T-cell (primary cell): ENCODE results near the gene CDH22. TPM values are rescaled to one million over a fixed set of nuclear protein-coding genes. Genes with fewer than 3 reads are reported as not detected.
A peak's percentile ranks its signal among the peaks of the same experiment; 100 is the strongest.

Experiments used
- ATAC-seq, 4 experiments: fragments of 200-7000 bp in 3 of 4; fragments of 150-1000 bp in 1 of 4; cut with Tn5 transposase; replicated peaks in 1 of 4; 1 replicate in 3 of 4; 2 replicates in 1 of 4; pipeline ENCODE4 v1.10.0; 2021; ENCODE audit warnings: moderate library complexity in 3 of 4, mild to moderate bottlenecking in 2 of 4, moderate number of reproducible peaks in 1 of 4
- CTCF ChIA-PET, 2 donors: fragments of 300-600 bp; sonication (Branson Sonifier 250); formaldehyde crosslinking; loops; one replicate each; lab custom pipeline; 2022; ENCODE audit warnings: antibody characterized with exemption in 2 of 2; lab: Charles Lee
- POLR2A ChIA-PET, 2 donors: fragments of 300-600 bp; sonication (Branson Sonifier 250); formaldehyde crosslinking; loops; one replicate each; lab custom pipeline; 2022; ENCODE audit warnings: antibody characterized with exemption in 2 of 2; lab: Charles Lee
- DNase-seq, 35 experiments: peaks; one replicate each; pipeline versions ENCODE4 v3.0.0 to v3.0.0-alpha.2; 2013 to 2023
- H3K27ac ChIP-seq: one replicate; pipeline ENCODE4 v1.5.1; 2013; ENCODE audit warnings: low read length
- H3K27me3 ChIP-seq, 2 experiments: replicated peaks in 1 of 2; 1 replicate in 1 of 2; 2 replicates in 1 of 2; pipeline versions ENCODE4 v1.6.1 to v1.7.0; 2013; ENCODE audit warnings: low read length in 1 of 2, mixed read lengths in 1 of 2; ENCODE audit not compliant: control insufficient read depth in 2 of 2, insufficient read depth in 2 of 2; ENCODE audit errors: extremely low read depth in 1 of 2
- H3K36me3 ChIP-seq, 2 donors: 1 replicate in 1 of 2; 2 replicates in 1 of 2; pipeline versions ENCODE4 v1.6.1 to v1.7.0; 2013; ENCODE audit warnings: low read length in 1 of 2; ENCODE audit not compliant: control insufficient read depth in 2 of 2, insufficient read depth in 1 of 2; ENCODE audit errors: extremely low read depth in 1 of 2
- H3K4me1 ChIP-seq, 2 experiments: 1 replicate in 1 of 2; 2 replicates in 1 of 2; pipeline versions ENCODE4 v1.6.1 to v1.7.0; 2013; ENCODE audit warnings: low read length in 2 of 2, mixed read lengths in 1 of 2; ENCODE audit not compliant: insufficient read depth in 2 of 2, control insufficient read depth in 1 of 2; ENCODE audit errors: extremely low read depth in 1 of 2
- H3K4me3 ChIP-seq, 2 donors: 1 replicate in 1 of 2; 2 replicates in 1 of 2; pipeline versions ENCODE4 v1.5.1 to v1.7.0; 2013; ENCODE audit warnings: mild to moderate bottlenecking in 2 of 2, low read length in 1 of 2, moderate library complexity in 1 of 2; ENCODE audit not compliant: control insufficient read depth in 1 of 2; ENCODE audit errors: extremely low read depth in 1 of 2
- H3K9me3 ChIP-seq: 2 replicates; pipeline ENCODE4 v1.7.0; 2013
- H3K27ac Mint-ChIP-seq, 2 donors: one replicate each; pipeline ENCODE4 v1.8.0; 2020 to 2021; ENCODE audit warnings: mild to moderate bottlenecking in 2 of 2, mixed read lengths in 2 of 2
- H3K27me3 Mint-ChIP-seq, 2 donors: one replicate each; pipeline ENCODE4 v1.8.0; 2021 to 2022; ENCODE audit warnings: mixed read lengths in 2 of 2
- H3K36me3 Mint-ChIP-seq: one replicate; pipeline ENCODE4 v1.8.0; 2021; ENCODE audit warnings: mixed read lengths
- H3K4me1 Mint-ChIP-seq, 3 donors: one replicate each; pipeline ENCODE4 v1.8.0; 2020 to 2022; ENCODE audit warnings: mixed read lengths in 3 of 3, mild to moderate bottlenecking in 1 of 3
- H3K4me3 Mint-ChIP-seq, 3 donors: one replicate each; pipeline ENCODE4 v1.8.0; 2020 to 2022; ENCODE audit warnings: mild to moderate bottlenecking in 3 of 3, mixed read lengths in 3 of 3, moderate library complexity in 3 of 3
- H3K9me3 Mint-ChIP-seq, 3 donors: one replicate each; pipeline ENCODE4 v1.8.0; 2020 to 2022; ENCODE audit warnings: mixed read lengths in 3 of 3
- WGBS: methylation state at CpG from one replicate; pipeline ENCODE4 v1.1.5; 2013; ENCODE audit warnings: missing lambda C conversion rate; ENCODE audit not compliant: insufficient coverage; 5-methylcytosine and 5-hydroxymethylcytosine counted together
- total RNA-seq, 35 experiments: library from RNA in 6 of 35; stranded (reverse) in 6 of 35; fragments of 120-200 nt in 1 of 35; gene quantifications; one replicate each; pipeline versions ENCODE4 v1.2.1 to v1.2.4 and lab custom pipeline; 2013 to 2026

Gene CDH22
- total RNA-seq, 5 donors from 2014 or later (not counting 1 experiment from before 2014, with no cell fraction given) = not detected

- ATAC-seq = peak; percentile 77 to 96 (median 87)
- H3K27me3 Mint-ChIP-seq = peaks cover 66 to 68% of the 10 kb centered on the region in 2 donors
- CTCF ChIA-PET = interaction anchor here in 1 of 2 donors (0.7 to 0.8 kb wide), 2 partner anchors 11 to 151 kb away, joined by 3 to 4 read pairs; no protein-coding TSS in a partner anchor
These were observed 133.7 kb downstream of the CDH22 start for GRCh38 chr20:46174469-46175126.

GRCh38 chr20:46173652-46174468 is 134.4 kb downstream of the CDH22 start:
- no peak overlapping the region for H3K27ac Mint-ChIP-seq
- H3K36me3 ChIP-seq = no peaks in the 10 kb centered on the region
- peaks cover 0 to 5% of the 10 kb centered on the region in 2 experiments for H3K4me1 ChIP-seq
- H3K4me3 ChIP-seq = no peak overlapping the region
- H3K9me3 ChIP-seq = no peaks in the 10 kb centered on the region
- H3K27me3 ChIP-seq = peaks cover 12 to 69% of the 10 kb centered on the region in 2 experiments
- POLR2A ChIA-PET = no interaction called here
- no peak overlapping the region for H3K4me3 Mint-ChIP-seq
- peaks cover 62% of the 10 kb centered on the region in 2 donors for H3K27me3 Mint-ChIP-seq
- peaks cover 0 to 2% (median 0%) of the 10 kb centered on the region in 3 donors for H3K4me1 Mint-ChIP-seq
- H3K9me3 Mint-ChIP-seq = no peaks in the 10 kb centered on the region
- no peaks in the 10 kb centered on the region for H3K36me3 Mint-ChIP-seq
- no peak overlapping the region for H3K27ac ChIP-seq
- CTCF ChIA-PET = no interaction called here
- WGBS = 24% methylated on average over 11 of the region's 25 CpGs
- no peak for ATAC-seq
- no peak for DNase-seq

More at GRCh38 chr20:46174469-46175126, 133.7 kb downstream of the CDH22 start:
- no peaks in the 10 kb centered on the region for H3K9me3 Mint-ChIP-seq
- Histone ChIP-seq H3K9me3 (no peaks in the 10 kb centered on the region), H3K4me1 (peaks cover 0 to 5% of the 10 kb centered on the region in 2 experiments), H3K36me3 (no peaks in the 10 kb centered on the region), H3K27me3 (peaks cover 12 to 68% of the 10 kb centered on the region in 2 experiments), H3K4me3 (peak overlapping the region in 1 of 2 donors; percentile 52), H3K27ac (no peak overlapping the region)
- peak overlapping the region in 1 of 3 donors; percentile 20 for H3K4me3 Mint-ChIP-seq
- peak; percentile 26 to 81 (median 60) for DNase-seq
- H3K4me1 Mint-ChIP-seq = peaks cover 0 to 2% (median 0%) of the 10 kb centered on the region in 3 donors
- POLR2A ChIA-PET = no interaction called here
- no peak overlapping the region for H3K27ac Mint-ChIP-seq
- H3K36me3 Mint-ChIP-seq = no peaks in the 10 kb centered on the region
- WGBS = 11% methylated on average over 70 of the region's 77 CpGs

GRCh38 chr20:46172961-46173536 is 135.2 kb downstream of the CDH22 start:
- no peak overlapping the region for H3K4me3 Mint-ChIP-seq
- Histone ChIP-seq H3K27me3 (peaks cover 12 to 65% of the 10 kb centered on the region in 2 experiments), H3K4me3 (no peak overlapping the region), H3K36me3 (no peaks in the 10 kb centered on the region), H3K27ac (no peak overlapping the region), H3K4me1 (peaks cover 0 to 5% of the 10 kb centered on the region in 2 experiments), H3K9me3 (no peaks in the 10 kb centered on the region)
- peaks cover 54 to 59% of the 10 kb centered on the region in 2 donors for H3K27me3 Mint-ChIP-seq
- peak overlapping the region in 1 of 2 donors; percentile 36 for H3K27ac Mint-ChIP-seq
- H3K9me3 Mint-ChIP-seq = no peaks in the 10 kb centered on the region
- no peaks in the 10 kb centered on the region for H3K36me3 Mint-ChIP-seq
- H3K4me1 Mint-ChIP-seq = peaks cover 0 to 2% (median 0%) of the 10 kb centered on the region in 3 donors
- ATAC-seq (no peak), DNase-seq (no peak)
- POLR2A ChIA-PET = no interaction called here
- WGBS = 74% methylated on average over 2 of the region's 3 CpGs
- CTCF ChIA-PET = interaction anchor here in 1 of 2 donors (0.6 to 1.0 kb wide), 2 partner anchors 46 to 183 kb away, joined by 3 to 4 read pairs; no protein-coding TSS in a partner anchor

GRCh38 chr20:46172455-46172854 is 135.8 kb downstream of the CDH22 start:
- Histone ChIP-seq H3K4me1 (peaks cover 0 to 5% of the 10 kb centered on the region in 2 experiments), H3K9me3 (no peaks in the 10 kb centered on the region), H3K36me3 (no peaks in the 10 kb centered on the region), H3K4me3 (no peak overlapping the region), H3K27me3 (peaks cover 12 to 63% of the 10 kb centered on the region in 2 experiments), H3K27ac (no peak overlapping the region)
- DNase-seq (no peak), ATAC-seq (no peak)
- WGBS = 48% methylated on average over 4 of the region's 6 CpGs
- CTCF ChIA-PET = interaction anchor here in 1 of 2 donors (0.6 to 1.0 kb wide), 2 partner anchors 46 to 183 kb away, joined by 3 to 4 read pairs; no protein-coding TSS in a partner anchor
- POLR2A ChIA-PET = interaction anchor here in 1 of 2 donors (0.6 kb wide), 1 partner anchor 8 kb away, joined by 3 read pairs; no protein-coding TSS in a partner anchor
- Mint-ChIP-seq H3K4me1 (peaks cover 0 to 2% (median 0%) of the 10 kb centered on the region in 3 donors), H3K4me3 (no peak overlapping the region), H3K27me3 (peaks cover 52 to 53% of the 10 kb centered on the region in 2 donors), H3K36me3 (no peaks in the 10 kb centered on the region), H3K27ac (peak overlapping the region in 1 of 2 donors; percentile 19), H3K9me3 (no peaks in the 10 kb centered on the region)

- H3K36me3 Mint-ChIP-seq = no peaks in the 10 kb centered on the region
- WGBS = 40% methylated on average over 1 of the region's 5 CpGs
- CTCF ChIA-PET = no interaction called here
- ATAC-seq (no peak), DNase-seq (no peak)
- H3K4me1 Mint-ChIP-seq = peaks cover 0 to 2% (median 0%) of the 10 kb centered on the region in 3 donors
- Histone ChIP-seq H3K36me3 (no peaks in the 10 kb centered on the region), H3K4me1 (peaks cover 0 to 5% of the 10 kb centered on the region in 2 experiments), H3K9me3 (no peaks in the 10 kb centered on the region), H3K27ac (no peak overlapping the region), H3K27me3 (peaks cover 12 to 59% of the 10 kb centered on the region in 2 experiments), H3K4me3 (no peak overlapping the region)
- POLR2A ChIA-PET = interaction anchor here in 1 of 2 donors (0.6 kb wide), 1 partner anchor 9 kb away, joined by 3 read pairs; no protein-coding TSS in a partner anchor
- H3K27ac Mint-ChIP-seq = no peak overlapping the region
- no peaks in the 10 kb centered on the region for H3K9me3 Mint-ChIP-seq
- peaks cover 53% of the 10 kb centered on the region in 2 donors for H3K27me3 Mint-ChIP-seq
- H3K4me3 Mint-ChIP-seq = no peak overlapping the region
These were observed 136.4 kb downstream of the CDH22 start for GRCh38 chr20:46171909-46172308.

- CTCF ChIA-PET = no interaction called here
- H3K9me3 Mint-ChIP-seq = no peaks in the 10 kb centered on the region
- peaks cover 12 to 55% of the 10 kb centered on the region in 2 experiments for H3K27me3 ChIP-seq
These were observed 136.8 kb downstream of the CDH22 start for GRCh38 chr20:46171476-46171875.

More at GRCh38 chr20:46171476-46171875, 136.8 kb downstream of the CDH22 start:
- Histone ChIP-seq H3K4me1 (peaks cover 0 to 5% of the 10 kb centered on the region in 2 experiments), H3K27ac (no peak overlapping the region), H3K4me3 (no peak overlapping the region), H3K36me3 (no peaks in the 10 kb centered on the region), H3K9me3 (no peaks in the 10 kb centered on the region)
- 69% methylated on average over 2 of the region's 2 CpGs for WGBS
- Mint-ChIP-seq H3K27me3 (peaks cover 54 to 55% of the 10 kb centered on the region in 2 donors), H3K27ac (no peak overlapping the region), H3K36me3 (no peaks in the 10 kb centered on the region), H3K4me3 (no peak overlapping the region), H3K4me1 (peaks cover 0 to 2% (median 0%) of the 10 kb centered on the region in 3 donors)
- POLR2A ChIA-PET = no interaction called here
- ATAC-seq (no peak), DNase-seq (no peak)
